ENCODE data around the gene MTA3. TPM values are rescaled to one million over a fixed set of nuclear protein-coding genes. Genes with fewer than 3 reads are reported as not detected.

MTA3 gene
- total and polyA plus RNA-seq, 2 of the 8 experiments (the other 6 are each of a cell fraction or from before 2014, with no cell fraction given): 125 to 184 TPM

DNA sequence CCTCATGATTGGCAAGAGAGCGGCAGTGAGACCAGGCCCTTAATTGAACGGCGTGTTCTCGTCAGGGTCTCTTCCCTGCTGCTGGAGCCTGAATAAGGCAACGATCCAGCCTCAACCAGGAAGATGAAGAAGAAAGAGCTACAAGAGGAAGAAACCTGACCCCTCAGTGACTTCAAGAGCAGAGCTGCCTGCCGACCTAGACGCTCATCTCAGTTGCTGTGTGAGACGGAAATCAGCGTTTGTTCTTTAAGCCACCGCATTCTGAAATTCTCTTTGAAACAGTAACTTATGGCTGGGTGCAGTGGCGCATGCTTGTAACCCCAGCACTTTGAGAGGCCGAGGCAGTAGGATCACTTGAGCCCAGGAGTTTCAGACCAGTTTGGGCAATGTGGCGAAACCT, 45.1 kb upstream of the MTA3 start:
- Histone ChIP-seq H2AFZ (ENCODE audit: low read length) (no peak overlapping the region), H3K27ac (ENCODE audit: low read depth, low read length) (no peak overlapping the region), H3K14ac (ENCODE audit: insufficient read length) (no peak overlapping the region), H3K9ac (replicated peaks in 1 of 4; ENCODE audit: extremely low read depth in 1 of 4, low read depth in 3 of 4, low read length in 3 of 4) (no peak overlapping the region; a peak in 1 of 7 replicates), H3K4me1 (replicated peaks in 1 of 4; ENCODE audit: control insufficient read depth in 3 of 4, insufficient read depth in 4 of 4, low read length in 3 of 4) (peaks cover 0 to 7% (median 5%) of the 10 kb centered on the region in 4 experiments; a peak in 5 of 7 replicates), H3K4ac (replicated peaks; ENCODE audit: insufficient read length, low read depth, low read length) (no peak overlapping the region), H3K18ac (ENCODE audit: extremely low read depth, low read length) (0 out of 2 replicates have a peak overlapping the region, but pooled peaks have one; percentile 39), H4K5ac (ENCODE audit: insufficient read length, low read depth, low read length) (peak overlapping the region; percentile 23), H3K79me2 (ENCODE audit: control insufficient read depth in 1 of 2, insufficient read depth in 2 of 2, low read length in 2 of 2) (no peaks in the 10 kb centered on the region), H3K79me1 (ENCODE audit: low read depth, low read length) (no peaks in the 10 kb centered on the region; the same call in 1 of the 2 replicates), H2AK5ac (ENCODE audit: low read depth, low read length) (0 out of 2 replicates have a peak overlapping the region, but pooled peaks have one; percentile 32), H3K27me3 (replicated peaks in 1 of 4; ENCODE audit: control insufficient read depth in 3 of 4, extremely low read depth in 1 of 4, insufficient read depth in 3 of 4, low read length in 3 of 4) (no peaks in the 10 kb centered on the region), H2BK5ac (ENCODE audit: low read depth, low read length) (peak overlapping the region; percentile 16; the same call in 1 of the 2 replicates), H4K20me1 (replicated peaks in 1 of 2; ENCODE audit: control insufficient read depth in 1 of 2, insufficient read depth in 2 of 2, low read length in 2 of 2) (no peaks in the 10 kb centered on the region), H3K36me3 (ENCODE audit: control insufficient read depth in 2 of 4, insufficient read depth in 4 of 4, low read length in 3 of 4) (no peaks in the 10 kb centered on the region), H3K4me3 (ENCODE audit: extremely low read depth in 1 of 4, insufficient read depth in 2 of 4, low read depth in 3 of 4, low read length in 4 of 4) (no peak overlapping the region), H2BK12ac (ENCODE audit: low read depth, low read length) (peak overlapping the region; percentile 52; the same call in 1 of the 2 replicates), H4K8ac (ENCODE audit: extremely low read depth, insufficient read depth, low read length) (0 out of 2 replicates have a peak overlapping the region, but pooled peaks have one; percentile 18), H2BK120ac (replicated peaks; ENCODE audit: low read depth, low read length) (no peak overlapping the region), H3K9me3 (ENCODE audit: insufficient read depth in 2 of 2, low read depth in 1 of 2, low read length in 1 of 2) (no peaks in the 10 kb centered on the region), H3K23me2 (ENCODE audit: low read depth, low read length) (no peaks in the 10 kb centered on the region; the same call in 1 of the 2 replicates), H4K91ac (replicated peaks; ENCODE audit: insufficient read length, low read length) (peak overlapping the region; percentile 14), H2BK15ac (ENCODE audit: low read length) (peak overlapping the region; percentile 34; the same call in 1 of the 2 replicates), H3K56ac (replicated peaks; ENCODE audit: insufficient read length, low read depth, low read length) (no peak overlapping the region), H3K23ac (ENCODE audit: insufficient read length) (no peak overlapping the region), H2BK20ac (ENCODE audit: low read length) (no peak overlapping the region), H3K4me2 (ENCODE audit: insufficient read depth in 1 of 2, low read depth in 2 of 2, low read length in 2 of 2) (peak overlapping the region in 1 of 2 experiments; percentile 25; a peak in 2 of 4 replicates)
- FAIRE-seq: peak; percentile 80
- WGBS, 2 experiments (ENCODE audit: extremely low coverage in 1 of 2, insufficient coverage in 1 of 2, insufficient read length in 1 of 2, insufficient replicate concordance in 2 of 2, low coverage in 1 of 2, low lambda C conversion rate in 2 of 2, missing lambda C conversion rate in 1 of 2): 77% methylated on average over 13 of the region's 13 CpGs; no CpG with 5 or more reads in 1 of the 2 experiments
- DNase-seq (ENCODE audit: low read depth in 1 of 2, low spot score in 2 of 2): no peak
- ChIA-PET POLR2A (ENCODE audit: partially characterized antibody) (interaction anchor here (2.1 kb wide), 1 partner anchor 22 kb away, joined by 8 read pairs; no protein-coding TSS in a partner anchor), CTCF (ENCODE audit: partially characterized antibody) (interaction anchor here (0.7 to 3.0 kb wide), 6 partner anchors 9 to 130 kb away, joined by 3 to 24 read pairs (median 3); no protein-coding TSS in a partner anchor)
- TF ChIP-seq TBP (IDR thresholded peaks at IDR 0.05; ENCODE audit: low read depth, low read length): no peak
- no peak for TF ChIP-seq ZNF274 (IDR thresholded peaks at IDR 0.05; ENCODE audit: borderline replicate concordance, extremely low read depth, low read length)
- TF ChIP-seq CREB1 (IDR thresholded peaks at IDR 0.05): no peak

All from H1 (cell line).